Hematopoietic multipotent progenitor cell treated with erythropoietin and hydrocortisone succinate and interleukin-3 and kit ligand, for 8 days (in vitro differentiated cells): ENCODE measurements around the gene CFD.

Experiments used
- DNase-seq: peaks from one replicate; pipeline ENCODE4 v3.0.0-alpha.2; 2015

Gene CFD

DNA sequence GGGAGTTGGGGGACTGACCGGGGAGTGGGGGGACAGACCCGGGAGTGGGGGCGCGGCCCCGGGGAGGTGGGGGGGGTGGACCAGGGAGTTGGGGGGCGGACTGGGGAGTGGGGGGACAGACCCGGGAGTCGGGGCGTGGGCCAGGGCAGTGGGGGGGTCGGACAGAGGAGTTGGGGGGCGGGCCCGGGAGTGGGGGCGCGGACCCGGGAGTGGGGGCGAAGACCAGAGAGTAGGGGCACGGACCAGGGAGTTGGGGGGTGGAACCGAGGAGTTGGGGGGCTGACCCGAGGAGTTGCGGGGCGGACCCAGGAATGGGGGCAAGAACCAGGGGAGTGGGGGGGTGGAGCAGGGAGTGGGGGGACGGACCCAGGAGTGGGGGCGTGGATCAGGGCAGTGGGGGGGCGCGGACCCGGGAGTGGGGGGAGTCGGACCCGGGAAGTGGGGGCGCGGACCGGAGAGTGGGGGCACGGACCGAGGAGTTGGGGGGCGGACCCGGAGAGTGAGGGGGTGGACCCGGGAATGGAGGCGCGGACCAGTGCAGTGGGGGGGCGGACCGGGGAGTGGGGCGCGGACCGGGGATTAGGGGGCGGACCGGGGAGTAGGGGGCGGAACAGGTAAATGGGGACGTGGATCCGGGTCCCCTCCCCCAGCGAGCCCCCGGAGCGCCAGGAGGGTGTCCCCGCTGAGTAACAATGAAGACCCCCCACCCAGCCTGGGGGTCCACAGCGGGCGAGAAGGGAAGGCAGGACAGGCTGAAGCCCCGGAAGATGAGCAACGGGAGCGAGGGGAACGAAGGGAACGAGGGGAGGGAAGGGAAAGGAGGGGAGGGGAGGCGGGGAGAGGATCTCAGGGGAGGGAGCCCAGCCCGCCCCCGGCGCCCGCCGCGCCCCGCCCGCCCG is 53.0 kb downstream of the CFD start:
- no peak for DNase-seq
